Tibial nerve (tissue), 4 donors: ENCODE measurements around the gene ZNF467. TPM values are rescaled to one million over a fixed set of nuclear protein-coding genes. Genes with fewer than 3 reads are reported as not detected.

Source experiments
- DNase-seq, 2 donors: peaks; one replicate each; pipeline ENCODE4 v3.0.0-alpha.2; 2019; ENCODE audit warnings: low spot score in 2 of 2
- H3K27ac ChIP-seq, 4 donors: fragments of 200-600 bp; sonication (generic) in 3 of 4; one replicate each; pipeline ENCODE4 v1.5.1; 2017 to 2019; ENCODE audit warnings: mild to moderate bottlenecking in 1 of 4
- H3K27me3 ChIP-seq, 2 donors: fragments of 200-600 bp; sonication (generic) in 1 of 2; one replicate each; pipeline versions ENCODE4 v1.5.1 to v1.6.0; 2017 to 2019
- H3K36me3 ChIP-seq, 3 donors: fragments of 200-600 bp; sonication (generic); one replicate each; pipeline ENCODE4 v1.5.1; 2018 to 2019
- H3K4me1 ChIP-seq, 4 donors: fragments of 200-600 bp; sonication (generic) in 3 of 4; one replicate each; pipeline ENCODE4 v1.5.1; 2017 to 2019
- H3K4me3 ChIP-seq, 4 donors: fragments of 200-600 bp; sonication (generic) in 3 of 4; one replicate each; pipeline ENCODE4 v1.5.1; 2017 to 2019; ENCODE audit warnings: mild to moderate bottlenecking in 1 of 4, moderate library complexity in 1 of 4
- H3K9me3 ChIP-seq, 4 donors: fragments of 200-600 bp; sonication (generic) in 3 of 4; one replicate each; pipeline ENCODE4 v1.5.1; 2017 to 2019
- CTCF ChIP-seq, 5 experiments: fragments of 200-600 bp in 3 of 5; fragments of 450-650 bp in 2 of 5; sonication (generic) in 3 of 5; IDR thresholded peaks; one replicate each; pipeline ENCODE4 v1.5.1; 2016 to 2019; ENCODE audit warnings: antibody characterized with exemption in 5 of 5, mild to moderate bottlenecking in 3 of 5, moderate library complexity in 2 of 5
- EP300 ChIP-seq, 2 donors: sonication (generic); formaldehyde crosslinking; IDR thresholded peaks; one replicate each; pipeline ENCODE4 v1.6.1; 2017; ENCODE audit warnings: antibody characterized with exemption in 2 of 2, mild to moderate bottlenecking in 1 of 2
- POLR2A ChIP-seq, 2 donors: fragments of 450-650 bp; IDR thresholded peaks; one replicate each; pipeline ENCODE4 v1.6.1; 2017; ENCODE audit warnings: antibody characterized with exemption in 2 of 2, mild to moderate bottlenecking in 2 of 2, moderate library complexity in 2 of 2
- WGBS, 2 donors: methylation state at CpG; one replicate each; pipeline ENCODE4 v1.1.5; 2018; 5-methylcytosine and 5-hydroxymethylcytosine counted together
- total RNA-seq, 4 donors: library from RNA; depleted of rRNA; stranded (reverse); fragments of >200 nt; gene quantifications; one replicate each; pipeline ENCODE4 v1.1.0, GENCODE V29; 2016

Gene ZNF467
- total RNA-seq, 4 donors from 2014 or later, result 3.3 to 15.9 (median 5.5) TPM

GRCh38 chr7:149761307-149761706 is 12.1 kb downstream of the ZNF467 start:
- Histone ChIP-seq H3K4me1 (peaks cover 0 to 11% (median 0%) of the 10 kb centered on the region in 4 donors), H3K27me3 (peaks cover 0 to 22% of the 10 kb centered on the region in 2 donors), H3K27ac (no peak overlapping the region), H3K36me3 (peaks cover 0 to 17% (median 0%) of the 10 kb centered on the region in 3 donors), H3K9me3 (no peaks in the 10 kb centered on the region), H3K4me3 (no peak overlapping the region)
- 69 to 80% methylated on average over 5 of the region's 5 CpGs for WGBS, 2 donors
- TF ChIP-seq POLR2A (IDR thresholded peaks at IDR 0.05), result no peak
- TF ChIP-seq CTCF (IDR thresholded peaks at IDR 0.05), result no peak
- no peak for TF ChIP-seq EP300 (IDR thresholded peaks at IDR 0.05)
- no peak for DNase-seq

GRCh38 chr7:149760538-149760937 is 12.8 kb downstream of the ZNF467 start:
- H3K27me3 ChIP-seq, result peaks cover 0 to 15% of the 10 kb centered on the region in 2 donors
- H3K4me3 ChIP-seq, result no peak overlapping the region
- TF ChIP-seq EP300 (IDR thresholded peaks at IDR 0.05) (no peak), CTCF (IDR thresholded peaks at IDR 0.05) (no peak)
- DNase-seq, result no peak
- 71 to 79% methylated on average over 6 of the region's 6 CpGs for WGBS, 2 donors
- peaks cover 0 to 10% (median 0%) of the 10 kb centered on the region in 3 donors for H3K36me3 ChIP-seq
- no peaks in the 10 kb centered on the region for H3K9me3 ChIP-seq
- no peak overlapping the region for H3K27ac ChIP-seq
- peaks cover 0 to 10% (median 0%) of the 10 kb centered on the region in 4 donors for H3K4me1 ChIP-seq

- peaks cover 0 to 2% of the 10 kb centered on the region in 2 donors for H3K27me3 ChIP-seq
- DNase-seq, result no peak
- no peak for TF ChIP-seq POLR2A (IDR thresholded peaks at IDR 0.05)
- TF ChIP-seq CTCF (IDR thresholded peaks at IDR 0.05), result no peak
- TF ChIP-seq EP300 (IDR thresholded peaks at IDR 0.05), result no peak
- no peak overlapping the region for H3K27ac ChIP-seq
- H3K4me3 ChIP-seq, result no peak overlapping the region
- H3K9me3 ChIP-seq, result no peaks in the 10 kb centered on the region
- H3K4me1 ChIP-seq, result no peaks in the 10 kb centered on the region
- no peaks in the 10 kb centered on the region for H3K36me3 ChIP-seq
- 75 to 78% methylated on average over 12 of the region's 12 CpGs for WGBS, 2 donors
These were observed 14.1 kb downstream of the ZNF467 start for GRCh38 chr7:149759093-149759860.

GRCh38 chr7:149753375-149754233 is 19.8 kb downstream of the ZNF467 start:
- no peak for DNase-seq
- TF ChIP-seq CTCF (IDR thresholded peaks at IDR 0.05) (peak; percentile 18 to 42 (median 27)), POLR2A (IDR thresholded peaks at IDR 0.05) (no peak)

GRCh38 chr7:149752646-149753045 is 20.7 kb downstream of the ZNF467 start:
- WGBS, 2 donors, result 73 to 75% methylated on average over 5 of the region's 5 CpGs
- H3K4me1 ChIP-seq, result no peaks in the 10 kb centered on the region
- H3K27ac ChIP-seq, result no peak overlapping the region
- no peaks in the 10 kb centered on the region for H3K27me3 ChIP-seq
- TF ChIP-seq CTCF (IDR thresholded peaks at IDR 0.05) (no peak), EP300 (IDR thresholded peaks at IDR 0.05) (no peak), POLR2A (IDR thresholded peaks at IDR 0.05) (no peak)
- H3K9me3 ChIP-seq, result no peaks in the 10 kb centered on the region
- H3K4me3 ChIP-seq, result no peak overlapping the region
- no peak for DNase-seq
- no peaks in the 10 kb centered on the region for H3K36me3 ChIP-seq

More at GRCh38 chr7:149753375-149754233, 19.8 kb downstream of the ZNF467 start:
- H3K4me1 ChIP-seq, result no peaks in the 10 kb centered on the region
- H3K27ac ChIP-seq, result no peak overlapping the region
- no peaks in the 10 kb centered on the region for H3K36me3 ChIP-seq
- H3K9me3 ChIP-seq, result no peaks in the 10 kb centered on the region
- no peaks in the 10 kb centered on the region for H3K27me3 ChIP-seq
- 51 to 55% methylated on average over 20 of the region's 20 CpGs for WGBS, 2 donors
- no peak overlapping the region for H3K4me3 ChIP-seq
